GM21825 (cell line): Measurements from ENCODE around the gene MYO5B.

Source experiments
- ATAC-seq: cut with Tn5 transposase; IDR thresholded peaks from one replicate; pipeline ENCODE4 v1.9.1; 2021; ENCODE audit warnings: mild to moderate bottlenecking, moderate library complexity; ENCODE audit not compliant: unreplicated experiment

MYO5B gene

DNA sequence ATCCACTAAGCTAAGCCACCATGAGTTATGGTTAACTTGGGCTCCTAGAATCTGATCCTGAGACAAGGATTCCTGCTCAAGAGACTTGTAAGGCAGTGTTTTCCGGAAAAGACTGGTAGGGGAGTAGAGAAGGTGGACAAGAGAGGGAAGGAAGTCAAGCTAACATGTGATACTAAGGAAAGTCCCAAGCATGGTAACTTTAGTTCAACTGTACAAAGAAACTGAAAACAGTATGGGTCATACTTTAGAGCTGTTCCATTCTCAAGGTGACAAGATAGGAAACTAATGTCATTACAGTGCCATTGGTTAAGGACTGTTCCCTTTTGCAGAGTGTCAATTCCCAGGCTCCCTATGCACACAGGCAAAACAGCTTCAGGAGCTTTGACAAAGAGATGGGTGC lies 5.8 kb downstream of the MYO5B start:
- peak; percentile 61 for ATAC-seq

DNA sequence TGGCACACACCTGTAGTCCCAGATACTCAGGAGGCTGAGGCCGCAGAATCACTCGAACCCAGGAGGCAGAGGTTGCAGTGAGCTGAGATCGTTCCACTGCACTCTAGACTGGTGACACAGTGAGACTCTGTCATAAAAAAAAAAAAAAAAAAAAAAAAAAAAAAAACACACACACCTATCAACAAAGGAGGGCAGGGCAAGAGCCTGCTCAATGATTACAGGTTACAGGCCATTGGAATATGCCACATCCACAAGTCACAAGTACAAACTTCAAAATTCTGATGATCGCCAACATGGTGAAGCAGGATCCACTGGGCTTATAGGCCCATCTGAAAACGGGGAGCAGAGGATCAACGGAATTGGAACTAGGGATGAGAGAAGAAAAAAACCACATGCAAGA lies 6.3 kb downstream of the MYO5B start:
- no peak for ATAC-seq

DNA sequence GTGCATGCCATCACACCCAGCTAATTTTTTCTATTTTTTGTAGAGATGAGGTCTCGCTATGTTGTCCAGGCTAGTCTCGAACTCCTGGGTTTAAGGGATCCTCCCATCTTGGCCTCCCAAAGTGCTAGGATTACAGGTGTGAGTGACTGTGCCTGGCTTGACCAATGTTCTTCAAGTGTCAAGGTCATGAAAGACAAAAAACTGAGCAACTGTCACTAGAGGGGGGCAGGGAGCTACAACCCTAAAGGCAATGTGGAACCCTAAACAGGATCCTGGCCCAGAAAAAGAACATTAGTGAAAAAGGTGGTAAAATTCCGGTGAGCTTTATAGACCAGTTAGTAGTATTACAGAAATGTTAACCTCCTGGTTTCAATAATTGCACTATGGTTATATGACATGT lies 7.3 kb downstream of the MYO5B start:
- ATAC-seq = no peak

DNA sequence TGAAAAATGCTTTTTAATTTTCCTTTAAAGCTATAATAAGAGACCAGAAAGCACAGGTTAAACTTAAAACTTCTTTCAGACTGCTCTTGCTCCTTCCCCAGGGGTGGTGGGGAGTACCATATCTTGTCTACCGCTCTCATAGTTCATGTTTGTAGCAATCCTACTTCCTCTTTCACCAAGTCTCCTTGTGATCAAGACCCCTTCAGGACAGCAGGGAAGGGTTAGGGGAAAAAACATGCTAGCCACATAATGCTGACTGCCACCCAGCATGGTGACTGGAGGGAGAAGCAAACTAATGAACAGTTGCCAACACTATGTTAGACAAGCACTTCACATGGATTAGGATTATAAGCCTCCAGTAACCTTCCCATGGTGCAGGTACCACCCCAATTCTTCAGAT lies 8.6 kb downstream of the MYO5B start:
- no peak for ATAC-seq

DNA sequence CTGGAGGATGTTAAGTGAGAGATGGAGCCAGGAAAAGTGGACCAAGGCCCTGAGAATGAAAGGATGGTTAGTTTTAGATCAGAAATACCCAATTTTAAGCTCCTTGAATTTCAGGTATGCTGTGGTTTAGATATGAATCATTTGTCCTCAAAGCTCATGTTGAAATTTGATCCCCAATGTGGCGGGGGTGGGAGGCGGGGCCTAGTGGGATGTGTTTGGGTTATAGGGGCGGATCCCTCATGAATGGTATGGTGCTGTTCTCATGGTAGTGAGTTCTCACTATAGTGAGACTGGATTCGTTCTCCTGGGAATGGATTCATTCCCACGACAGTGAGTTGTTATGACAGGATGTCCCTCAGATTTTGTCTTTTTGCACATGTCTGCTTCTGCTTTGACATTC lies 11.4 kb downstream of the MYO5B start:
- no peak for ATAC-seq

DNA sequence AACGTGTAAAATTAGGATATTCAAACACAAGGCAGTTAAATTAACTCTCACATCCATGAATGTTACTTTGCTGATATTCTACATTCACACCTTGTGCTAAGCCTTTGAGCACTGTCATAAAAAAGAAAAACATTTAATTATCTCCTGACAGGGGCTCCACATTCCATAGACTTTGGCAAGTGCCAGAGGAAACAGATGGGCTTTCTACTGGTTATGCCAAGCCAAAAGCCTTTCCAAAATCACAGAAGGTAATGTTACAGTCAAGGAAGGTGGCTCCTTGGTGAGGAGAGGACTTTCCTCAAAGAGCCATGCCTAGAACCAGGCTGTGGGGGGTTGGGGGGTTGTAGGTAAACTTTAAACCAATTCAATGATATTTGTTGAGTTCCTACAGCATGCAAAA lies 12.4 kb downstream of the MYO5B start:
- no peak for ATAC-seq

DNA sequence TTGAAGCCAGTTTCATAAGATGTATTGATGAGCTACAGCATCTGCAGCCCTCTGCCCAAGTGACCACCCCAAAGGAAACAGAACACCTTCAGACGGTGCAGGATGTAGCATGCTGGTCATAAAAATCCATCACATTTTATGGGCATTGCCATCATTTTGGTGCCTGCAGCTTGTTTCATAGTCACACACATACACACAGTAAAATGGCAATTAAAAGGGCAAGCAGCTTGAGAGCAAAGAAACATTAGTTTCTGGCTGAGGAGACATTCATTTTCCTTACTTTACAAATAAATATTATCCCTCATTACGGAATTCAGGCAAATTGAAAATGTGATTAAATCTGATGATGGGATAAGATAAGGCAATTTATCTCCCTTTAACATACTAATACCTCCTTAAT lies 13.4 kb downstream of the MYO5B start:
- ATAC-seq = no peak

DNA sequence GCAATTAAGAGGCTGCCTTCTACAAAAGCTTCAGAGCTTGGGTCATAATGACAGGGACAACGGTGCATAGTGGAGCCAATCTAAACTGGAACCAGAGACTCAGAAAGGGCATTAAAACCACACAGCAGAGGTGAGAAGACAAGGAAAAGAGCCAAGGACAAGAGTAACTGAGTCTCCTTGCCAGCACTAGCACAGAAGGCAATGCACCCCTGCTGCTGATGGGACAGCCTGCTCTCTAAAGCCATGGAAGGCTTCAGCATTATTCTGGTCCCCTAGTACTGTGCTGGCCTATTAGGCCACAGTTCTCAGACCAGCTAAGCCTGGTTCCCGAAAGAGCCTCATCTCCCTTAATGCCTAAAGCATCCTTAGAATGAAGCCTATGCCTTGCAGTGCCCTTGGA lies 15.5 kb downstream of the MYO5B start:
- no peak for ATAC-seq

DNA sequence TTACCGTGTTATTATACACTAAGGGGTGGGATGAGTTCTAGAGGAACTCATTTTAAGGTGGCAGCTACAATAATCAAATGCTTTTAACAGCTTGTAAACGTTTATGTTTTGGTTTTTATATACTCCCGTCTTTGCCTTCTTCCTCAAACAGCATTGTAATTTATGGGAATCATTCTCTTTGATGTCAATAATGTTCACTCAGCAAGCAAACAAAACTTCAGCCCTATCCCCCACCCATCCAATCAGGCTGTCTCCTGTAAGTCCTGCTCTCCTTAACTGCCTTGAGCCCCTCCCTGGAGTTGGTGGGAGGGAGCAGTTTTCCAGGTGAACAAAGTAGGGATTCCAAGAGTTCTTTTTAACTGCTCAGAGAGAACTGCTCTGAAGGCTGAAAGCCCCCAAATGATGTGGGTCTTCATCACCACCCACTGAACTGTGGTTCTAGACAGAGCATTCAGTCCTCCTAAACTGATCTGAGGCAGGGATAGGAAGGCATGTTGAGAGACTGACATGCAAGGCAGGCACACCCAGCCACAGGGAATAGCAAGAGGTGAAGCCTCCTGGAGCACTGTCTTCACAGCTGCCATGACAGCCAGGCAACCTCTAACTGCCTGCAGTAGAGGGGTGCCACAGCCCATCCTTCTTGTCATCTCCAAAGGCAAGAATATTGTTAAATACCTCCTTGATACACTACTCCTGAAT lies 17.5 kb downstream of the MYO5B start:
- ATAC-seq = no peak

DNA sequence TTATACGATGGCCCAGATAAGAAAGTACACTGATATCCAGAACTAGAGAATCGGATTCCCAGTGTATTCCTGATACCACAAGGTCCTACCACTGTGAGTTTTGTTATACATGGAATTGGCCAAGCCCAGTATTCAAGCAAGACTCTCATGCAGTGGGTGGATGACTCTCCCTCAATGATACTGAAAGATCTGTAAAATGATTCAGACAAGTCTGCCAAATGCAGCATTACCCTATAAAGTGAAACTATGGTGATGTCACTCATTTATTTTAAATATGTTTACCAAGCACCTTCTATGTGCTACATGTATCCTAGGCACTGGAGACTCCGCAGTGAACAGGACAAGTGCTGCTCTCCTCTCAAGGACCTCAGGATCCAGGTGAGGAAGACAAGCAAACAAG lies 22.6 kb downstream of the MYO5B start:
- no peak for ATAC-seq

DNA sequence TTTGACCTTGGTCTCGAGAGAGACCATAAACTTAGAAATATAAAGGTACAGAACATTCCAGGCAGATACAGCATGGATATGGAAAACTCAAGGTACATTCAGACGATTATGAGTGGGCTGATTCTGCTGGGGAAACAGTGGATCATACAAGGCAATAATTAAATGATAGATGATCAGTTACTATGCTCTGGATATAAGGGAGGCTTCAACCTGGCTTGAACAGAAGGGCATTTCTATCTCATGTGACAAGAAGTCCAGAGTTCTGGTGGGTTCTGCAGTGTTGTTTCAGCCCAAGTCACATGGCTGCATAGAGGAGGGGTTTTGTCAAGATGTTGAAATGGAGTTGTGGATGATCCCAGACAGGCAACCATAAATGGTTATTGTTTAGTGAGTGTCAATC lies 23.5 kb downstream of the MYO5B start:
- no peak for ATAC-seq

DNA sequence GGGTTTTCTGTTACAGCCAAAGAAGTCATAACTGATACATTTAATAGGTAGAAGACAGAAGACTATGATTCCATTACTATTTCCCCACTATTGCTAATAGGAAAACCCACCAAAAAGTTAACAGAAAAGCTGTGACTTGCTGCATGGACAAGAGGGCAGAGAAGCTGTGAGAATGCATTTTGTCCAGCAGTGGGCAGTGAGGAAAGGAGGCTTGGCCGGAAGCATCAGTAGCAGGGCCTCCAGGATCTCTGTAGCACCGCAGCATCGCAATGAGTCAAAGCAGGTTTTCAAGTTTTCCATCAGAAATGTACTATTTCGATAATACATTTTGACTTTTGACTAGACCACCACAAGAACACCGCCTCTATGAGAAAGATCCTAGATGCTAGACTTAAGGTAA lies 24.9 kb downstream of the MYO5B start:
- no peak for ATAC-seq

DNA sequence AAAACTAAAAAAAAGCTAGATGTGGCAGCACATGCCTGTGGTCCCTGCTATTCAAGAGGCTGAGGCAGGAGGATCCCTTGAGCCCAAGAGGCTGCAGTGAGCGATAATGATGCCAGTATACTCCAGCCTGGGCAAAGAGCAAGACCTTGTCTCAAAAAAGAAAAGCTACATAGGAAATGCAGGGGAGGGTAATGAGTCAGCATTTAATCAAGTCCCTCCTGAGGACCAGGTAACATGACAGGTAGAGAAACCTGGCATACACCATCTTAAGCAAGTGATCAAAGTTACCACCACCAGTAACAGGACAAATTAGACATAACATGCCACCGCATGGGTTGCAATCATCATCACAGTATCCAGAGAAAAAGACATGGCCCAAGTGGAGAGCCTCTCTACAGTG lies 25.8 kb downstream of the MYO5B start:
- no peak for ATAC-seq

DNA sequence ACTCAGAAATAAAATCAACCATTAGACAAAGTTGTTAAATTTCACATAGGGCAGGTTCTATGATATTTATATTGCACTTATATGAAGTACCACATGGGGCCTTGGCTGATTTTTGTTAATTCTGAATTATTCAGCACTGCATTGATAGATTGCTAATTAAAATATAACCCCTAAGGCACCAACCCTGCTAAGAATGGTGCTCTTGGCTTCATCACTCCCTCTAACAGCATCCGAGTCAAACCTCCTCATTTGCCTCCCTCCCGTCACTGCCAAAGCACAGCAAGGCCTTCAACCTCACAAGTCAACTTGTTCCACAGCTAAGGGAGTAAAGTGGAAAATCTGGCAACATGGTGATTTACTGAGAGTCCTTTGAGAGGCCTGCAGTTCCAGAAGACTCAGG lies 27.0 kb downstream of the MYO5B start:
- no peak for ATAC-seq

DNA sequence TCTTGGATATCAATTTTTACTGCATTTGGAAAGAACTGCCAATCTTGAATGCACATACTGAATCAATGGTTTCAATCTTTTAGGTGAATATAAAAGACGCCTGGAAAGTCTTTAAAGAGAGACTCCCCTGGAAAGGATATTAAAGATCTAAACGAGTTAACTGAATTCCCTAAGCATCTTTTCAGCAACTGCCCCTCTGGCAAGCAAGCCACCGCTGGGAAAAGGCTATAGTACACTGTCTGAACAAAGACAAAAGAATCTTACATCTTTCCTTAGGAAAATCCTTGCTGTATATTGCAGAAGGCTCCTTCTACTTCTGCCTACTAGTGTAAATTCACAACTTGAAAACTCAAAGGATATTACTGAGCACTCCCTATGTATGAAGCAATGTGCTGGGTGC lies 28.0 kb downstream of the MYO5B start:
- no peak for ATAC-seq

DNA sequence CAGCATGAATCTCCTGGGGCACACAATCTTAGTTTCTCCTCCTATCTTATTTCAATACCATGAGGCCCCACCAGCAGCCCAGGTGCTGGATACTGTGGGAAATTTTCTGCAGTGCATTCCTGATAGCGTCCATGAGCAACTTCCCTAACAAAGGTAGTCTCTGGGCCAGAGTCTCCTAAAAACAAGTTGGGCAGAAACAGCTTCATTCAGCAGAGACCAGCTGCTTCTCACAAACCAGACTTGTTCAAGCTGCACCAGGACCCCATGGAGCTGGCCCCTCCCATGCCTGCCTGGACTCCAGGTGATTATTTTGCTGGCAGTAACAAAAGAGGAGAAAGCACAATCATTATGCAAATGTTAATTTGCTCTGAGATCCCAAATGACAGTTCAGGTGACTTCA lies 31.4 kb downstream of the MYO5B start:
- ATAC-seq = no peak

DNA sequence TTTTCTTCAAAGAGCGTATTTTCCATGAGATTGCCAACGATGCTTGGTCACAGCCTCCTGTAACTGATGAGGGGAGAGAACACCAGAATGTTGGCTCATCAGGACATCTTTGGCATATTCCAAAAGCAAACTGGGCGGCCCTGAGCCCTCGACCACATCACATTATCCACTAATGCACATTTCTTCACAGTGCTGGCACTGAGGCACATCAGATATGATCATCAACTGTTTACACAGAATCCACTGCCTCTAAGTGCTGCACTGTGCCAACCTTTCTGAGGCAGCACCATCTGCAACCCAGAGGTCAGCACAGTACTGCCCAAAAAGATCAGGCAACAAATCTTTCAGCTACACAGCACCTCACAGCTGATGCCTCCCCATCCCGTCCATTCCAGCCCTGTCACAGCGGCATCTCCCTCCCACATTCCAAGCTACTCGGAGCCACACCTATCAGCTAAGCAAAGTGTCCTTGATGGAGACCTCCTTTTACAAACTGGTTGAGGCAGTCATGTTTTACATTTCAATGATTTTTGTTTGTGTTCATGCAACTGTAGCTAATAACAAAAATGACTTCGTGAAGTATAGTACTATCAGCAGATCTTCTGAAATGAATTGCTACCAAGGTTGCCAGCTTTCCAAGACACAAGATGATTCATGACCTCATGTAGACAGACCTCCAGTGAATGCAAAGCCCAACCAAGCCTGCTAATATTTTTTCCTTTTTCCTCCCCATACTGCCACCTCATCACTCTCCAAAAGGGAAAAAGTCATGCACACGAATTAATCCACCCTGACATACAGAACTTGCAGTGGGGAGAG lies 32.3 kb downstream of the MYO5B start:
- ATAC-seq = no peak

DNA sequence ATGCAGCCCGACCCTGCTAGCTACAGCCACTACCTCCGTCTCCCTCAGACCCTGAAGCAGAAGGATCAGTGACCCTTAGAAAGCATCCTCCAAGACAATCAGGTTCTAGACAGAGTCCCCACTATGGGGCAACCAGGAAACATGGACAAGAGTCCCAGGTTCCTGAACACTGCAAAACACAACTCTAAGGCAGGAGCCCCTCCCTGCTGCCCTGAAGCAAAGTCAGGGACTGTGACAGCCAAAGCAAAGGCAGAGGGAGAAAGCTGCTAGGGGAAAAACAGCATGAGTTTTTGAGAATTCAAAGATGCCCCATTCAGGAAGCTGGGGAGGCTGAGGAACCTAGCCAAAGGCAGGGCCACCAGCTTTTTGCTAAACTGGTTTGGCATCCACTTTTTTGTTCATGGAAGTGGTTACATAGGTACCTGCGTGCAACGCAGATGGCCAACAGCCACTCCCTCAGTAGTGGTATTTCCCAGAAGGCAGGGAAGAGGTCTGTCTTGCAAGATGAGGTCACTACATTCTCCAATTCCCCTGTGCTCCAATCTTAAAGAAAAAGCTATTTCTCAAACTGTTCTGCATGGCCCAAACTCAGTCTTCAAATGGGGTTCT lies 33.2 kb downstream of the MYO5B start:
- ATAC-seq = no peak

DNA sequence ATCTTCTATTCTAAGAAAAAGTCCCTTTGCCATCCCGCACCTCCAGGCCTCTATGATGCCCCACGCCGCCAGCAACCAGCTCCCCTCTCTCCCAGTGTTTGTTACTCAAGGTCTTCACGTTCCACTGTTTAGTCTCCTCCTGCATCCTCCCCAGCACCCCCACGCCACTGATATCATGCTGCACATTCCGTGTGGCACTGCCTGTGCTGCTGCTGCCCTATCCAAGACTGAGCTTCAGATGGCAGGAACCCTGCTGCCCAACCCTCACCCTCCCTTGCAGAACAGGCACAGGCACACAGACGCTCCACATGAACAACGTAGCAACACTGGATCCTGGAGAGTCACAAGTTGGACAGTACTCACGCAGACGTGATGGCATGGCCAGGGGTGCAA lies 35.3 kb downstream of the MYO5B start:
- no peak for ATAC-seq

DNA sequence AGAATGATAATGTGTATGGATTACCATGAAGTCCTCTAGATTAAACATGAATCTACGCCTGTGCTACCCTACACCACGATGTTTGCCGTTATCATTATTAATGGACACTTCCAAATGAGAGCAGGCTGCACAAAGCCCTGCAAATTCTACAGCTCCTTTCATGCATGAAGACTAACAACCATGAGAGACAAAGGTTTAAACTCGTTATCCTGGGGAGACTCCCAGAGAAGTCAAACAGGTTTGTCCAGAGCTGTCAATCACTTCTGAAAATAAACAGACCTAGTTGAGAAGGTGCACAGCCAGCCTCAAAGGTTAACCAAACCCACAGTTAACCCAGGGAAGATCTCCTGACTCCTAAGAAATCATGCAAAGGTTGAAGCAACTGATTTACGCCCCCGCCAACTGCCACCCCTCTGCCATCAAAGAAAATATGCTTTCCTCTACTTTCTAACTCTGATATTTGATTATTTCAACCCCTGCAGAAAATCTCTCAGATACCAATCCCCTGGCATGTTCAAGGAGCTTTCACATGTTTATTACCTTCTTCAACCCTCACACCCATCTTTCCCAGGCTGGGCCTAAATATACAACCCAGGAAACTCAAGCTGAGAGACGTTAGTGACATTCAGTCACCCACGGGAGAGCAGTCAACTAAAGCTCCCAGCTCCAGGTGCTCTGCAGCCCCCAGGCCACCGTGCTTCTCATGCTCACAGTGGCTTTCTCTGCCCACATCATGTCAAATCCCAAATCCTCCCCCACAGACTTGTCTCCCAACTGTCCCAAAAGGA lies 35.9 kb downstream of the MYO5B start:
- no peak for ATAC-seq

DNA sequence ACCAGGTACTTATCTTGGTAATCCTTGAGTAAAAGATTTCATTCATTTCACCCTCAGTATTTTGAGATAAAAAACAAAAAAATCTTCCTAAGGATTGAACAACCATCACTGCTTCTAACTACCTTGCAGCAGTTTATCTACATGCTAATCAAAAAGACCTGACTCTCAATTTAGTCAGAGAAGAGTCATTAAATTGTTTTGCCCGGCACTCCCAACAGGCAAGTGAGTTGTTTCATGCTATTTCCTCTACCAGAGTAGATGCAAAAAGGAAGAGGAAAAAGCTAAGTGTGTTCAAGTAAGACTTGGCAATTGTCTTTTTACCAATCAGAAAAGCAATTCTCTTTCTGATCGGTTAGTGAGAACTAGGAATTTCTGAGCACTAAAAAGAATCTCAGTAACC lies 39.5 kb downstream of the MYO5B start:
- no peak for ATAC-seq
